Embryonic facial prominence (tissue), 1 donor: Measurements from ENCODE around the gene EPS8.
"Not testable (repeated sequence)": the region's sequence is repeated elsewhere in the genome, so short reads cannot be mapped to it uniquely, and the experiment has no call there.

Source experiments
- DNase-seq: peaks from one replicate; pipeline ENCODE4 v3.0.0-alpha.2; 2016; ENCODE audit errors: extremely low spot score

The EPS8 gene

DNA sequence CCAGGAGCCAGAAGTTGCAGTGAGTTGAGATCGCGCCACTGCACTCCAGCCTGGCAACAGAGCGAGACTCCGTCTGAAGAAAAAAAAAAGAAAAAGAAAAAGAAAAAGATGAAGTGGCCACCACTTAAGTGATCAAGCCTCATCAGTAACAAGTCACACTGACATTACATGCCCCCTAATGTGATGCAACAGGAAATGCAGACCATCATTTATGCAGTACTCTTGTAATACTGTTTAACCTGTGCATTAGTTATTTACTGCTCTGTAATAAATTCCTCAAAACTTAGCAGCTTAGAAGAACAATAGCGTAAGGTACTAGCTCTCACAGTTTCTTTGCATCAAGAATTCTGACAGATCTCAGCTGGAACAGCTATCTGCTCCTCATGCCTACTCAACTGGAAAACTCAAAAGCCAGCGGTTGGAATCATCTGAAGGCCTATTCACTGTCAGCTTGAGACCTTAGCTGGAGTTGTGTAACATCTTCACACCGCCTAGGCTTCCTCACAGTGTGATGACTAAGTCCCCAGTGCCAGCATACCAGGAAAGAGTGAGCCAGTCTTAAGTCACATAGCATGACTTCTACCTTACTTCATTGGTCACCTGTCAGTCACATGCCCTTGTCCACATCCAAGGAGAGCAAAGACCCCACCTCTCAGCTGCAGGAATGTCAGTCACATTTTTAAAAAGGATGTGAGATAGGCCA, 31.5 kb downstream of the EPS8 start:
- no peak for DNase-seq

GRCh38 chr12:15756822-15757221, 32.4 kb downstream of the EPS8 start:
- DNase-seq, result no peak

GRCh38 chr12:15754233-15754632, 35.0 kb downstream of the EPS8 start:
- DNase-seq, result no peak

GRCh38 chr12:15752785-15753184, 36.4 kb downstream of the EPS8 start:
- no peak for DNase-seq

- no peak for DNase-seq
These were observed 37.4 kb downstream of the EPS8 start for GRCh38 chr12:15751741-15752140.

DNA sequence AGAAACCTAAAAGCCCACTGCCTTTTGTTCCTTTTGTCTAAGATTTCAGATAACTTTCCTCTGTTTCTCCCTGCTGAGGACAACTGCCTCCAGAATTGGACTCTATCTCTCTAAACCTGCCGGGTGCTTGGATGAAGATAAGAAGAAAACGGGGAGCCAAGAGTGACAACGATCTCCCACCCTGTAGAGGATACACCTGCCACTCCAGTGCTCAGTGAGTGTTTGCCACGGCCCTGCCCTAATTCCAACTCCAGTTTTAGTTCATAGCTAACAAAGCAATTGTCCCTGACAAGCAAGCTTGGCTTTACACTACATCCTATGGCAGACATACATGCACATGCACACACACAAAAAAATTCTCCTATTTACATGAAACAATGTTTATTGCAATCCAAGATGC, 39.3 kb downstream of the EPS8 start:
- no peak for DNase-seq

- not testable (repeated sequence) for DNase-seq
These were observed 47.3 kb downstream of the EPS8 start for GRCh38 chr12:15741870-15742269.

- no peak for DNase-seq
These were observed 48.1 kb downstream of the EPS8 start for GRCh38 chr12:15741082-15741481.

DNA sequence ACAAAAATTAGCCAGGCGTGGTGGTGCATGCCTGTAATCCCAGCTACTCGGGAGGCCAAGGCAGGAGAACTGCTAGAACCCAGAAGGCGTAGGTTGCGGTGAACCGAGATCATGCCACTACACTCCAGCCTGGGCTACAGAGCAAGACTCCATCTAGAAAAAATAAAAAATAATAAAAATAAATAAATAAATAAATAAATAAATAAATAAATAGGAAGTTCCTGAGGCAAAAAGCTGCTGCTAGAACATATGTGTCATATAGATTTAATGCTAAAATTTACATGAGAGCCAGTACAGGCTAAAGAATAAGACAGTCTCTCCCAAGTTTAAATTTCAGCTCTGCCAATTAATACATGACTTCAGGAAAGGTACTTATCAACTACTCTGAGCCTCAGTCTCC, 48.8 kb downstream of the EPS8 start:
- not testable (repeated sequence) for DNase-seq

DNA sequence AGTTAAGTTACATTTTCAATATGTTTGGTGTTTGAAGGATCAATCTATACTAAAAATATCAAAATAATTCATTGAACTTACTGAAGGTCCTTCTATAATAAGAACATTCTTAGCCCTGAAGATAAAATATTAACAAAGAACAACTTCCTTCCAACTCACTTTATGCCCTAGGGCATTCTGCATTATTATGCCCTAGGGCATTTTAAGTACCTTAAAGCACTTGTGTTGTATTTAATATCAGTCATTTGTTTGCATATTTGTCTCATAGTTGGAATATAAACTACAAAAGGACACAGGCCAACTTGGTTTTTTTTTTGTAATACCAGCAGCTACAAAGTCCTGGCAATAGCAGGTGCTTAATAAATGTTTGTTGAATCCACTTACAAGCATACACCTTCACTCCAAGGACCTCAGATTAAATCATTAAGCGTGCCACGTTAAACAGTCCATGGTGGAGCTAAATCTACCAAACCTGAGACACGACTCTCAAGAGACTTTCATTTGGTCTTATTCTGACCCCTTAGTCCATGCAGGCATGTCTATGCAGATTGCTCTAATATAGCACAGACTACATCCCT, 50.7 kb downstream of the EPS8 start:
- DNase-seq, result no peak

- DNase-seq, result no peak
These were observed 53.2 kb downstream of the EPS8 start for GRCh38 chr12:15735837-15736615.

DNA sequence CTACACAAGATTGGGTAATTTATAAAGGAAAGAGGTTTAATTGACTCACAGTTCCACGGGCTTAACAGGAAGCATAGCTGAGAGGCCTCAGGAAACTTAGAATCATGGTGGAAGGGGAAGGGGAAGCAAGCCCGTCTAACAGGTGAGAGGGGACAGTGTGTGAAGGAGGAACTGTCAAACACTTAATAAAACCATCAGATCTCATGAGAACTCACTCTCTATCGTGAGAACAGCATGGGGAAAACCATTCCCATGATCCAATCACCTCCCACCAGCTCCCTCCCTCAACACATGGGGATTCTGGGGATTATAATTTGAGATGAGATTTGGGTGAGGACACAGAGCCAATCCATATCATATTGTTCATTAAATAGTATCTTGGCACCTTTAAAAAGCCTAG, 56.1 kb downstream of the EPS8 start:
- no peak for DNase-seq

- no peak for DNase-seq
These were observed 56.7 kb downstream of the EPS8 start for GRCh38 chr12:15732341-15733061.

GRCh38 chr12:15731940-15732339, 57.2 kb downstream of the EPS8 start:
- DNase-seq, result no peak

DNA sequence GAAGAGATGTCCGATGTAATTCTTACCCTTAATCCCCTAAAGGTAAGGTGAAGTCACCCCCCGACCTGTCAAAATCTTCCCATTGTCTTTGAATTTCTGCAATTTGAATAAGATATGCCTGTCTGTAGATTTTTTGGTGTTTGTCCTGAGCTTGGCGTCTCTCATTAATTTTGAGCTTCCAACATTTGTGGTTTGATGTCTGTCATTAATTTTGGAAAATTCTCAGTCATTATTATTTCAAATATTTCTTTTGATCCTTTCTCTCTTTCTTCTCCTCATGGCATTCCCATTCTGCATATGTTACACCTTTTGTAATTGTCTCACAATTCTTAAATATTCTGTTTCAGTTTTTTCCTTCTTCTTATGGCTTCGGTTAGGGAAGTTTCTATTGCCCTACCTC, 60.1 kb downstream of the EPS8 start:
- no peak for DNase-seq

DNA sequence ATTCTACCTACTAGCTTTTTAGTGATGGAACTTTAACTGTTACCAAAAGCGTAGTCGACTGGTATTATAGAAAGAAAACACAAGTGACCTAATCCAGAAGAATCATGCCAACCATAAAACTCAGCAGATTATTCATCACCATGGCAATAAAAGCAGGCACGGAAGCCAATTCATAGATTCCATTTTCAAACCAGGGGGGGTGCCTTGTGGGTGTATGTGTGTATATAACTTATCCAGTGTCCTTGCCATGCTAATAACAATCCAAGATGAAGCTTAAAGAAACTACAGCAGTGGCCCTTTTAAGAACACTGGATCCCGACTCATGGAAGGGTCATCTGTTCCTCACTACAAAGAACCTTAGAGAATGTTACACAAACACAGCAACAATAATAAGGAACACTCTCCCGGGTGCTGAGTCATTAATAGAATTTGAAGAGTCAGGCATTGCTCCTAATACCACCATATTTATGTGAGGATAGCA, 61.0 kb downstream of the EPS8 start:
- no peak for DNase-seq

DNA sequence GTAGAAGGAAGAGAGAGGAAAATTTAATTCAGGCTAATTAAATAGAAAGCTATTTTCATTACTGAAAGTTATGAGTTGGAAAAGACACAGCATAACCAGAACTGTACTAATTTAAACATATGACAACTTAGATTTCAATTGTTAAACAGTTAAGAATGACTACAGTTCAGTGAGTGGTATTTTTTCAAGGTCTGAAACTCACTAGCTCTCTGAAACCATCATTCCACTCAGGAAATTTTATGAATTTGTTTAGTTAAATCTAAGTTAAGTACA, 62.4 kb downstream of the EPS8 start:
- DNase-seq, result no peak

DNA sequence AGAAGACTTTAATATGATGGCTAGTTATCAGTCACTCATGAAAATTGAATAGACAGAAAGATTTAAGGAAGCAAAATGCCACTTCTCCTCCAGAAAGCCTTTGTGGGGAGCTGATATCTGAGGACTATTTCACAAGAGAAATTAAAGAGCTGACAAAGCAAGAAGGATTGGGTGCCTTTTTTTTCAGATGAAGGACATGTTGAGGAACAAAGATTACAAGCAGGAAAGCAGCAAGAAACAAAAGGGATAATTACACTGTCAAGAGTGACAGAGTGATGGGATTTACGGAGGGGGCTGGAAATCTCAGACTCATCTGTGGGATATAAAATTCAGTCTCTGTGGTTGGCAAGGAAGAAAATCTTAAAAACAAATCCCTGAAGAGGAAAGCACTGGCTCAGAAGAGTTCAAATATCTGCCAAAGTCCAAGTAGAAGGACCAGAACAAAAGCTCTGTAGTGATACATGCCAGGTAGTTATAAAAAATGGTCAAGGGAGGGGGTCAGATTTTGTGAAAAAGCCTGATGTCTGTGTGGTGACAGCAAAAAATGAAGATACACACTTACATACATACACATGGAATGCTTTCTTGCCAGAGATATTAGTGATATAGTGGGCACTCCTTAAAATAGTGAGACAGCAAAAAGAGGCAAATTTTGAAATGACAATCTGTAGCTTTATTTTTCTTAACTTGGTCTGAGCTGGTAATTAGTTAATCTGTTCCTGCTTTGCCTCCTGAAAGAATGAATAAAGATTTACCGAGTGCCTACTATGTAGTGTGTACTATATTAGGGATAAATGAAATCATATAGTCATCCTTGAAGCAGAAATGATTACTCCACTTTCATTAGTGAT, 62.9 kb downstream of the EPS8 start:
- no peak for DNase-seq

DNA sequence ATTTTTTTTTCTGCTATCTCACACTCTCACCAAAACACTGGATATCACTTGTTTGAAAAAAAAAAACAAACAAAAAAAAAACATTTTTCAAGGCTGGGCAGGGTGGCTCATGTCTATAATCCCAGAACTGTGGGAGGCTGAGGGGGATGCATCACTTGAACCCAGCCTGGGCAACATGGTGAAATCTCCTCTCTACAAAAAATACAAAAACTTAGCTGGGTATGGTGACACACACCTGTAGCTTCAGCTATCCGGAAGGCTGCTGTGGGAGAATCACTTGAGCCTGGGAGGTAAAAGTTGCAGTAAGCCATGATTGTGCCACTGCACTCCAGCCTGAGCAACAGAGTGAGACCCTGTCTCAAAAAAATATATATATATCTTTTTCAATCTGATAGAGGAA, 66.2 kb downstream of the EPS8 start:
- no peak for DNase-seq

- DNase-seq, result no peak
These were observed 67.7 kb downstream of the EPS8 start for GRCh38 chr12:15721316-15722115.

GRCh38 chr12:15720295-15720694, 68.9 kb downstream of the EPS8 start:
- no peak for DNase-seq
